NCI-H446 (cell line): ENCODE results near the gene ILDR1.
A peak's percentile ranks its signal among the peaks of the same experiment; 100 is the strongest.

Experiments used
- DNase-seq, 2 experiments: peaks; one replicate each; lab custom pipeline; 2025; lab: John Stamatoyannopoulos, UW

Gene ILDR1

DNA sequence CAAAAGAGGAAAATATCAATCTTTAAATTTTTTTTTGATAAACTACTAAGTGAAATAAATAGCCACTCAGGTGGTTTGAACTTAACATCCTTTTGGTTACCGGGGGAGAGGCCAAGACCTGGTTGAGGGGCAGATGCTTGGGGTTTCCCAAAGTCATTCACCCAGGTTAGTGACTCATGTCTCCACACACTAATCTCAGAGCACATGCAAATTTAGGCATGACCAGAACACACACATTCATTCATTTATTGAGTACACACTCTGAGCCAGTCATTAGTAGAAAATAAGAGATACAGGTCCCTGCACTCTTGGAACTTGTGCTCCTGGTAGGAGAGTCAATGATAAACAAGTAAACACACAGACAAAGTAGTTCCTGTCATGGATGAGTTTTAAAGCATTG lies 7.3 kb downstream of the ILDR1 start:
- DNase-seq: no peak

GRCh38 chr3:122013448-122013925 lies 8.6 kb downstream of the ILDR1 start:
- no peak for DNase-seq

- no peak for DNase-seq
Observed at GRCh38 chr3:122012821-122013220, 9.2 kb downstream of the ILDR1 start.

GRCh38 chr3:122011396-122011795 lies 10.7 kb downstream of the ILDR1 start:
- DNase-seq: no peak

- DNase-seq: no peak
Observed at GRCh38 chr3:122010506-122010905, 11.5 kb downstream of the ILDR1 start.

DNA sequence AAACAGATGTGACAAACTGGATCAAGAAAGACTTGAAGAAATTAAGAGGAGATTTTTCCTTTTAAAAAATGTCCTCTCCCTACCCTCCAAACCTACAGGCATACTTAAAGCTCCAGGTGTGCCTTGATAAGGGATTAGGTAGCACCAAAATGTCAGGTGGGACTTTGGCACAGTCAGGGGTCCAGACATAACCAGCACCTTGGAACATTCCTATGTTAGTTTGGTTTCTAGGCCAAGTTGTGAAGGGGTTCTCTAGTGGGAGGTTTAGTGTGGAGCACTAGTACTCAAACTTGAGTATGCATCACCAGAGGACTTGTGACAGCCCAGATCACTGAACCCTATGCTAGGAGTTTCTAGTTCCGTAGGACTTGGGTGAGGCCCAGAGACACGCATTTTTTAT lies 13.9 kb downstream of the ILDR1 start:
- DNase-seq: no peak

DNA sequence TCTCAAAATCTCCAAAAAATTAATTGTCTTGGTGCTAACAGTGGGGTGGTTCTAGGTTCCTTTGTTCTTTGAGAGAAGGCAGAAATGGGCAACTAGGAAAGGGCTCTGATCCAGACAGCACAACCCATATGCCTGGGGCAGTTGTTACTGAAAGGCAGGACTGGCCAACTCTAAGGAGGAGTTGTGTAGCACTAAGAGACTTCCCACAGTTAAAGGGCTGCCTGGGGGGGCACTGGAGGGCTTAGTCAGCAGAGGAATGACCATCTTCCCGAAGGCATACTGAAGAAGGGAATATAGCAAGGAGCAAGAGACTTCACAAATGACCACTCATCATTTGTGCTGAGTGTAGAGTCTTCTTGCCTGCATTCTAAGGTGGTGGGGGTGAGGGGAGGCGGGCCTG lies 15.8 kb downstream of the ILDR1 start:
- no peak for DNase-seq

GRCh38 chr3:122004991-122005565 lies 17.0 kb downstream of the ILDR1 start:
- no peak for DNase-seq

GRCh38 chr3:122004107-122004506 lies 17.9 kb downstream of the ILDR1 start:
- DNase-seq: no peak

- DNase-seq: no peak
Observed at GRCh38 chr3:122003606-122004005, 18.4 kb downstream of the ILDR1 start.

DNA sequence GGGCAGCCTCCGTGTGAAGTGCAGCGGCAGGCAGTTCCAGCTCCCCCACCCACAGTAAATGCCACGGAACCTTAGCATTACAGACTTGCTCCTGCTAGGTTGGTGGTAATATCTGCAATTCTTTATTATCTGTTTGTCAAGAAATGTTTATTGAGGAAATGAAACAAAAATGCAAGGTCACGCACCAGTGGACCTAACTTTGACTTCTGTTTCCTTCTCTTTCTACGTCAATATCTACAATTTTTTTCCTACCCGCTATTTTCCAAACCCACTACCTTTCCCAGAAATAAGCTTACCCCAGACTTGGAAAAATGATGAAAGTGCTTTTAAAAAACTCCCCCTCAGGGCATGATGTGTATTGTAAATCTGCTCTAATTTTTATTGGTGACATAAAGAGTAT lies 18.9 kb downstream of the ILDR1 start:
- DNase-seq: no peak

DNA sequence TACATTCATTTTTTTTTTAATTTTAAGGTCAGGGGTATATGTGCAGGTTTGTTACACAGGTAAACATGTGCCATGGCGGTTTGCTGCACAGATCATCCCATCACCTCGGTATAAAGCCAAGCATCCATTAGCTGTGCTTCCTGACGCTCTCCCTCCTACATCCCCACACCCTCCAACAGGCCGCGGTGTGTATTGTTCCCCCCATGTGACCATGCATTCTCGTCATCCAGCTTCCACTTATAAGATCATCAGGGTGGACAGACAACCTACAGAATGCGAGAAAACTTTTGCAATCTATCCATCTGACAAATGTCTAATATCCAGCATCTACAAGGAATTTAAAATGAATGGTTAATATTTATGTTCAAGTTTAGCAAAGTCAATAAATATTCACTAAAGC lies 19.4 kb downstream of the ILDR1 start:
- DNase-seq: no peak

DNA sequence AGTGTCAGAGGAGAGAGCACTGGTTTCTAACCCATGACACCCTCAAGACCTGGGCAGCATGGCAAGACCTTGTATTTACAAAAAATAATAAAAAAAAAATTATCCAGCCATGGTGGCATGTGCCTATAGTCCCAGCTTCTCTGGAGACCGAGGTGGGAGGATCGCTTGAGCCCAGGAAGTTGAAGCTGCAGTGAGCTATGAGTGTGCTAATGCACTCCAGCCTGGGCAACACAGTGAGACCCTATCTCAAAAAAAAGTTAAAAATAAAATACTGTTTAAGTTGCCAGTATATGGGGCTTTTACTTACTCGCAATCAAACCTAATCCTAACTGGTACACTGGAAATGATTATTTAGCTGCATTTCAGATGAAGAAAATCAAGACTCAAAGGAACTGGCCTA lies 20.2 kb downstream of the ILDR1 start:
- DNase-seq: no peak

GRCh38 chr3:122000936-122001605 lies 21.0 kb downstream of the ILDR1 start:
- no peak for DNase-seq

GRCh38 chr3:121999931-122000330 lies 22.1 kb downstream of the ILDR1 start:
- no peak for DNase-seq

GRCh38 chr3:121998611-121999473 lies 23.2 kb downstream of the ILDR1 start:
- no peak for DNase-seq

DNA sequence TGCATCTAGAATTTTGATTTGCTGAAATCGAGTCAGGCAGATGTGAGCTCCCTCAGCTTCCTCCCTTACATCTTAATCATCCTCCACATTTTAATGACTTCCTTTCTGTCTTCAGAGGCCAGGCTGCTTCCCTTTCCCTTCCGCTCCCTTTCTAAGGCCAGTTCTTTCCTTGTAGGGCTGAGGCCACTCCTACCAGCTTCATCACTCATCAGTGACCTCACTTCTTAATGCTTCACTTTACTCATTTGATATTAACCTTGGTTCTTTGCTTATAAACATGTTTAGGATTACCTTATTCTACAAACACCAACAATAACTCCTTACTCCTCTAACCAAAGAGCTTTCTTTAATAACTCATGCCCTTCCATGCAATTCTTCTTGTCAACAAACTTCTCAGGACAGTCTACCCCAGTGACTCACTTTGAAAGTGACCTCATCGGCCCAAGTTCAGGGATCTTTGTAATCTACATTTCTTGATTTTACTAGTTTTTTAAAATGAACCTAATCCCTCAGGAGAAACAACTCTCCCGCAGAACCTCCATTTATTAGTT lies 23.9 kb downstream of the ILDR1 start:
- DNase-seq: no peak

DNA sequence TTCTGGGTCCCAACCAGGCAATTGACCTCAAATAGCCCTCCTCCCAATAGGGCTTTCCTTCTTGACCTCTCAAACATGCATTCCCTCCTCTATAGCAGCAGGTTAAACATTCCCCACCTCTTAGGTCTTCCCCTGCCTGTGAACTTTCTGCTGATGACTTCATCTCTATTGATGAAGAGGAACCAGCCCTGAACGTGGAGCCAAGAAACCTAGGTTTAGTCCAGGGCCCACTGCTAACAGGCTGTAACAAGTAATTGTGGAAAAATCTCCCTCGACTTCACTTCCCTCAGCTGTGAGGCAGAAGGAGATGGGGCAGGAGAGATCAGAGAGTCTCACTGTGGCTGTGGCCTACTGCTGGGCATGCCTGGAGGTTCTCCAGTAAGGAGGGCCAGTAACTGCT lies 24.7 kb downstream of the ILDR1 start:
- DNase-seq: no peak

DNA sequence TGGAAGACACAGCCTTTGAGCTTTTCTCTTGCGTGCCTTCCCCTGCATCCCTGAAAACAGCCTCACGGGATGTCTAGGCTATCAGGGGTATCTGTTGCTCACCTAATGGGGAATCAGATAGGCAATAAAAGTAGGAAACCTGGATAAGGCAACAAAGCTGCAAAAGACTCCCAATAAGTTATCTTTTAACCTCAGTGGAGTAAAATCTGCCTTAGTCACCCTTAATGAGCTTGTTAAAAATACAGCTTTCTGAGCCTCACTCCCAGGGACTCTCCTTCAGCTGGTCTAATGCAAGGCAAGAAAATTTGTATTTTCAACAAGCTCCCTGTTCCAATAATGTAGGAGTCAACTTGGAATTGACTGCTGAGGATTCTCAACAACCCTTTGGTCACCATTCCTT lies 25.6 kb downstream of the ILDR1 start:
- DNase-seq: no peak

- peak in 1 of 2 experiments; percentile 48 for DNase-seq
Observed at GRCh38 chr3:121995161-121996137, 26.6 kb downstream of the ILDR1 start.

GRCh38 chr3:121994551-121994950 lies 27.5 kb downstream of the ILDR1 start:
- DNase-seq: no peak
